ENCODE measurements around the gene SLC15A5. TPM values are rescaled to one million over a fixed set of nuclear protein-coding genes. Genes with fewer than 3 reads are reported as not detected.

The SLC15A5 gene
- polyA plus RNA-seq, 1 of the 3 experiments (the other 2 are of a cell fraction): not detected

DNA sequence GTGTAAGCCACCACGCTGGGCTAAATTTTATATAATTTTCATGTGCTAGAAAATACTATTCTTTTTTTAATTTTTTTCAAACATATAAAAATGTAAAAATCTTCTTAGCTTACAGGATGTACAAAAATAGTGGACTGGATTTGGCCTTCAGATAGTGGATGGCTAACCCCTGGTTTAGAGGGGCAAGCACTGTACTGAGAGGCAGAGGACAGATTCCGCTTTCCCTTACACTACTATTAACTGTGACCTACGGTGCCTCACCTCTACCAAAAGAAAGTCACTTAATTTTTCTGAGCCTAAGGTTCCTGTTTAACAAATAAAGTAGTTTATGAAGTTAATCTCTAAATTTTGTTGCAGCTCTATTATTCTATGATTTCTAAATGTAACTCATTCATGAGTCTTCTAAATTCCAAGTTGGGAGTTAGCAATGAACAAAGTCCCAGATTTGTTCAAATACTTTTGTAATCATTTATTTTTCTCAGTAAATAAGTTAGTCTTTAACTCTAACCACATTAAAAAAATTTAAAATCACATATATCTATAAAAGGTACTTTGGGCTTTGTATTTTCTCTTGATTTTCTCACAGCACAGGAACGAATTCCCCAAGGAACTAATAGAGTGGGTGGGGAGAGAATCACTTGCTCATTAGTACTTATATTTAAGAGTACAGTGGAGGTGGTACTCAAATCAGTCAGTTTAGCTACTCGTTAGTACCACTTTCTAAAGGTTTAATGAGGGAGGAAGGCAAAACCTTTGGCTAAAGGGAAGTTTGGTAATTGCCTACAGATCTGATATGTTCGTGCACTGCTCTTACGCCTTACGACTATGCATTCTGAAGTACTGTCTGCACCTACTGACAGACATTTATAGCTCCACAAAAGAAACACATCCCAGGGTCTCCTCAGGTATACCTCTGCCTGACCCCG is 33.7 kb downstream of the SLC15A5 start:
- H3K9ac ChIP-seq: no peak overlapping the region
- ChIA-PET CTCF (no interaction called here), POLR2A (no interaction called here)
- no peak overlapping the region for H3K4me2 ChIP-seq
- H3K4me3 ChIP-seq (ENCODE audit: low read depth in 2 of 2, low read length in 1 of 2): no peak overlapping the region
- H3F3A ChIP-seq (replicated peaks; ENCODE audit: insufficient read depth): no peaks in the 10 kb centered on the region
- H3K27me3 ChIP-seq (ENCODE audit: insufficient read depth): 0 out of 2 replicates have a peak, but pooled peaks cover 7% of the 10 kb centered on the region
- WGBS (ENCODE audit: low lambda C conversion rate): 19% methylated on average over 9 of the region's 9 CpGs
- no peaks in the 10 kb centered on the region for H4K20me1 ChIP-seq (ENCODE audit: insufficient read depth)
- no peaks in the 10 kb centered on the region for H3K4me1 ChIP-seq (ENCODE audit: control insufficient read depth in 1 of 2, insufficient read depth in 2 of 2, low read depth in 1 of 2, low read length in 1 of 2)
- H2AFZ ChIP-seq (ENCODE audit: low read depth): no peak overlapping the region
- no peaks in the 10 kb centered on the region for H3K9me2 ChIP-seq
- no peaks in the 10 kb centered on the region for H3K9me3 ChIP-seq
- no peak for TF ChIP-seq RFX5 (IDR thresholded peaks at IDR 0.05; ENCODE audit: low read length)
- no peak for TF ChIP-seq JUND (IDR thresholded peaks at IDR 0.05)
- TF ChIP-seq RCOR1 (IDR thresholded peaks at IDR 0.05; ENCODE audit: low read length): no peak
- TF ChIP-seq EZH2phosphoT487 (IDR thresholded peaks at IDR 0.05; ENCODE audit: borderline replicate concordance, low read depth): no peak
- TF ChIP-seq FOSL2 (IDR thresholded peaks at IDR 0.05; ENCODE audit: borderline replicate concordance, low read depth): no peak
- no peak for TF ChIP-seq SIN3A (IDR thresholded peaks at IDR 0.05; ENCODE audit: borderline replicate concordance, low read depth, low read length)
- no peak for TF ChIP-seq TAF1 (IDR thresholded peaks at IDR 0.05; ENCODE audit: borderline replicate concordance, low read depth, low read length)
- TF ChIP-seq ELF1 (IDR thresholded peaks at IDR 0.05): no peak
- TF ChIP-seq, protein P1, sequence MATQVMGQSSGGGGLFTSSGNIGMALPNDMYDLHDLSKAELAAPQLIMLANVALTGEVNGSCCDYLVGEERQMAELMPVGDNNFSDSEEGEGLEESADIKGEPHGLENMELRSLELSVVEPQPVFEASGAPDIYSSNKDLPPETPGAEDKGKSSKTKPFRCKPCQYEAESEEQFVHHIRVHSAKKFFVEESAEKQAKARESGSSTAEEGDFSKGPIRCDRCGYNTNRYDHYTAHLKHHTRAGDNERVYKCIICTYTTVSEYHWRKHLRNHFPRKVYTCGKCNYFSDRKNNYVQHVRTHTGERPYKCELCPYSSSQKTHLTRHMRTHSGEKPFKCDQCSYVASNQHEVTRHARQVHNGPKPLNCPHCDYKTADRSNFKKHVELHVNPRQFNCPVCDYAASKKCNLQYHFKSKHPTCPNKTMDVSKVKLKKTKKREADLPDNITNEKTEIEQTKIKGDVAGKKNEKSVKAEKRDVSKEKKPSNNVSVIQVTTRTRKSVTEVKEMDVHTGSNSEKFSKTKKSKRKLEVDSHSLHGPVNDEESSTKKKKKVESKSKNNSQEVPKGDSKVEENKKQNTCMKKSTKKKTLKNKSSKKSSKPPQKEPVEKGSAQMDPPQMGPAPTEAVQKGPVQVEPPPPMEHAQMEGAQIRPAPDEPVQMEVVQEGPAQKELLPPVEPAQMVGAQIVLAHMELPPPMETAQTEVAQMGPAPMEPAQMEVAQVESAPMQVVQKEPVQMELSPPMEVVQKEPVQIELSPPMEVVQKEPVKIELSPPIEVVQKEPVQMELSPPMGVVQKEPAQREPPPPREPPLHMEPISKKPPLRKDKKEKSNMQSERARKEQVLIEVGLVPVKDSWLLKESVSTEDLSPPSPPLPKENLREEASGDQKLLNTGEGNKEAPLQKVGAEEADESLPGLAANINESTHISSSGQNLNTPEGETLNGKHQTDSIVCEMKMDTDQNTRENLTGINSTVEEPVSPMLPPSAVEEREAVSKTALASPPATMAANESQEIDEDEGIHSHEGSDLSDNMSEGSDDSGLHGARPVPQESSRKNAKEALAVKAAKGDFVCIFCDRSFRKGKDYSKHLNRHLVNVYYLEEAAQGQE (IDR thresholded peaks at IDR 0.05; ENCODE audit: low read depth, low read length): no peak
- TF ChIP-seq, protein P2, sequence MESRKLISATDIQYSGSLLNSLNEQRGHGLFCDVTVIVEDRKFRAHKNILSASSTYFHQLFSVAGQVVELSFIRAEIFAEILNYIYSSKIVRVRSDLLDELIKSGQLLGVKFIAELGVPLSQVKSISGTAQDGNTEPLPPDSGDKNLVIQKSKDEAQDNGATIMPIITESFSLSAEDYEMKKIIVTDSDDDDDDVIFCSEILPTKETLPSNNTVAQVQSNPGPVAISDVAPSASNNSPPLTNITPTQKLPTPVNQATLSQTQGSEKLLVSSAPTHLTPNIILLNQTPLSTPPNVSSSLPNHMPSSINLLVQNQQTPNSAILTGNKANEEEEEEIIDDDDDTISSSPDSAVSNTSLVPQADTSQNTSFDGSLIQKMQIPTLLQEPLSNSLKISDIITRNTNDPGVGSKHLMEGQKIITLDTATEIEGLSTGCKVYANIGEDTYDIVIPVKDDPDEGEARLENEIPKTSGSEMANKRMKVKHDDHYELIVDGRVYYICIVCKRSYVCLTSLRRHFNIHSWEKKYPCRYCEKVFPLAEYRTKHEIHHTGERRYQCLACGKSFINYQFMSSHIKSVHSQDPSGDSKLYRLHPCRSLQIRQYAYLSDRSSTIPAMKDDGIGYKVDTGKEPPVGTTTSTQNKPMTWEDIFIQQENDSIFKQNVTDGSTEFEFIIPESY (IDR thresholded peaks at IDR 0.05; ENCODE audit: borderline replicate concordance, low read depth): no peak
- TF ChIP-seq GABPA (IDR thresholded peaks at IDR 0.05; ENCODE audit: low read depth): no peak
- TF ChIP-seq MXI1 (IDR thresholded peaks at IDR 0.05; ENCODE audit: low read depth, low read length): no peak
- no peak for TF ChIP-seq CTCF (IDR thresholded peaks at IDR 0.05)
- no peak for TF ChIP-seq TCF12 (IDR thresholded peaks at IDR 0.05)
- TF ChIP-seq FOXJ3 (CRISPR knock-in tag; IDR thresholded peaks at IDR 0.05): no peak
- TF ChIP-seq USF2 (IDR thresholded peaks at IDR 0.05; ENCODE audit: borderline replicate concordance, low read depth, low read length): no peak
- TF ChIP-seq, protein P3, sequence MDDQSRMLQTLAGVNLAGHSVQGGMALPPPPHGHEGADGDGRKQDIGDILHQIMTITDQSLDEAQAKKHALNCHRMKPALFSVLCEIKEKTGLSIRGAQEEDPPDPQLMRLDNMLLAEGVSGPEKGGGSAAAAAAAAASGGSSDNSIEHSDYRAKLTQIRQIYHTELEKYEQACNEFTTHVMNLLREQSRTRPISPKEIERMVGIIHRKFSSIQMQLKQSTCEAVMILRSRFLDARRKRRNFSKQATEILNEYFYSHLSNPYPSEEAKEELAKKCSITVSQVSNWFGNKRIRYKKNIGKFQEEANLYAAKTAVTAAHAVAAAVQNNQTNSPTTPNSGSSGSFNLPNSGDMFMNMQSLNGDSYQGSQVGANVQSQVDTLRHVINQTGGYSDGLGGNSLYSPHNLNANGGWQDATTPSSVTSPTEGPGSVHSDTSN (IDR thresholded peaks at IDR 0.05): no peak
- TF ChIP-seq MEF2A (IDR thresholded peaks at IDR 0.05; ENCODE audit: borderline replicate concordance, low read depth): no peak
- no peak for TF ChIP-seq TEAD4 (IDR thresholded peaks at IDR 0.05; ENCODE audit: borderline replicate concordance, insufficient read depth)
- TF ChIP-seq GATA2 (CRISPR knock-in tag; IDR thresholded peaks at IDR 0.05): no peak
- no peaks in the 10 kb centered on the region for H3K79me2 ChIP-seq (ENCODE audit: insufficient read depth)
- no peak for DNase-seq
- no peak overlapping the region for H3K27ac ChIP-seq (ENCODE audit: low read depth in 2 of 2, low read length in 1 of 2)
- H3K36me3 ChIP-seq (replicated peaks in 1 of 2; ENCODE audit: control insufficient read depth in 1 of 2, insufficient read depth in 2 of 2, low read length in 1 of 2): no peaks in the 10 kb centered on the region
